Spleen (tissue), 11 donors: ENCODE results near the gene IPCEF1. TPM values are rescaled to one million over a fixed set of nuclear protein-coding genes. Genes with fewer than 3 reads are reported as not detected.

Source experiments
- DNase-seq: peaks from one replicate; pipeline ENCODE4 v3.0.0-alpha.2; 2020
- H3K27ac ChIP-seq, 8 donors: fragments of 200-600 bp; sonication (generic) in 7 of 8; 1 replicate in 4 of 8; 2 replicates in 4 of 8; pipeline versions ENCODE4 v1.5.0 to v1.8.0; 2016 to 2021; ENCODE audit warnings: inconsistent platforms in 4 of 8, mild to moderate bottlenecking in 4 of 8, moderate library complexity in 1 of 8
- H3K27me3 ChIP-seq, 7 donors: fragments of 200-600 bp; sonication (generic) in 6 of 7; replicated peaks in 1 of 7; 1 replicate in 4 of 7; 2 replicates in 3 of 7; pipeline versions ENCODE4 v1.5.0 to v1.8.0; 2016 to 2021; ENCODE audit warnings: inconsistent platforms in 3 of 7, mild to moderate bottlenecking in 1 of 7
- H3K36me3 ChIP-seq, 6 donors: fragments of 200-600 bp; sonication (generic) in 5 of 6; 1 replicate in 4 of 6; 2 replicates in 2 of 6; pipeline versions ENCODE4 v1.5.0 to v1.8.0; 2016 to 2021; ENCODE audit warnings: inconsistent platforms in 2 of 6
- H3K4me1 ChIP-seq, 6 donors: fragments of 200-600 bp; sonication (generic) in 5 of 6; 1 replicate in 3 of 6; 2 replicates in 3 of 6; pipeline versions ENCODE4 v1.5.0 to v1.8.0; 2016 to 2021; ENCODE audit warnings: inconsistent platforms in 3 of 6
- H3K4me3 ChIP-seq, 8 donors: fragments of 200-600 bp; sonication (generic) in 7 of 8; 1 replicate in 4 of 8; 2 replicates in 4 of 8; pipeline versions ENCODE4 v1.5.0 to v1.8.0; 2016 to 2021; ENCODE audit warnings: inconsistent platforms in 4 of 8, mild to moderate bottlenecking in 4 of 8, moderate library complexity in 2 of 8
- H3K9me3 ChIP-seq, 8 donors: fragments of 200-600 bp; sonication (generic) in 7 of 8; 1 replicate in 4 of 8; 2 replicates in 4 of 8; pipeline versions ENCODE4 v1.5.0 to v1.8.0; 2016 to 2021; ENCODE audit warnings: inconsistent platforms in 4 of 8
- CTCF ChIP-seq, 11 experiments: fragments of 200-600 bp in 7 of 11; fragments of 450-650 bp in 4 of 11; sonication (generic) in 4 of 11; IDR thresholded peaks in 8 of 11; conservative IDR thresholded peaks in 3 of 11; 1 replicate in 7 of 11; 2 replicates in 4 of 11; pipeline versions ENCODE4 v1.4.0 to v1.8.0; 2016 to 2021; ENCODE audit warnings: antibody characterized with exemption in 11 of 11, inconsistent platforms in 4 of 11, mild to moderate bottlenecking in 1 of 11
- POLR2A ChIP-seq, 3 donors: fragments of 450-650 bp; IDR thresholded peaks; one replicate each; pipeline ENCODE4 v1.5.1; 2017; ENCODE audit warnings: antibody characterized with exemption in 3 of 3, mild to moderate bottlenecking in 1 of 3
- POLR2AphosphoS5 ChIP-seq, 3 donors: sonication (generic); formaldehyde crosslinking; IDR thresholded peaks; one replicate each; pipeline ENCODE4 v1.5.1; 2017; ENCODE audit warnings: antibody characterized with exemption in 3 of 3
- WGBS, 5 donors: extraction: QIAGEN DNeasy Blood & Tissue Kit in 3 of 5; methylation state at CpG; one replicate each; pipeline versions ENCODE4 v1.1.5 to v1.1.7; 2013 to 2018; 5-methylcytosine and 5-hydroxymethylcytosine counted together
- intact Hi-C: fragments of 100-400 bp; cut with DNase I; formaldehyde crosslinking; loops from one replicate; pipeline ENCODE4 v1.15.0; 2023; ENCODE audit warnings: low total_unique reads
- polyA plus RNA-seq, 3 donors: library from polyadenylated mRNA; stranded (reverse); fragments of 200-250 nt; gene quantifications; one replicate each; pipeline ENCODE4 v1.2.1, GENCODE V29; 2013
- total RNA-seq, 7 donors: library from RNA; depleted of rRNA in 3 of 7; stranded (reverse); fragments of >200 nt in 3 of 7; fragmentation: NEBNext Ultra II Directional in 4 of 7; extraction: Animal tissue kit (Norgen Biotek cat#: 25700) in 4 of 7; gene quantifications; one replicate each; pipeline versions ENCODE4 v1.1.0 to v1.2.1, GENCODE V29; 2016 to 2021
- donor health status: healthy with polysubstance abuse.
- donor health status: DM: no; HTN: no; CAD: no; lungs with moderate emphysema.
- donor health status: DM: no; HTN: no; CAD: no.
- donor health status: Bipolar disorder and iron deficiency.
- donor health status: healthy.
- donor health status: DM: no; HTN: no; CAD: no.
- donor health status: DM: yes; HTN: yes; CAD: no.

The IPCEF1 gene
- total and polyA plus RNA-seq, 10 donors, result 1.4 to 32.2 (median 26.2) TPM

- DNase-seq, result no peak
- Histone ChIP-seq H3K27ac (peak overlapping the region in 5 of 8 donors; percentile 0 to 68 (median 40)), H3K9me3 (no peaks in the 10 kb centered on the region), H3K4me3 (no peak overlapping the region), H3K4me1 (peaks cover 0 to 96% (median 53%) of the 10 kb centered on the region in 6 donors), H3K27me3 (no peaks in the 10 kb centered on the region), H3K36me3 (peaks cover 0 to 7% (median 0%) of the 10 kb centered on the region in 6 donors)
- TF ChIP-seq POLR2AphosphoS5 (IDR thresholded peaks at IDR 0.05) (no peak), CTCF (IDR thresholded peaks at IDR 0.05 in 8 of 11, conservative IDR thresholded peaks at IDR 0.05 in 3 of 11) (no peak), POLR2A (IDR thresholded peaks at IDR 0.05) (no peak)
- intact Hi-C loops, result no loop called here
- 55 to 70% (median 63%) methylated on average over 4 of the region's 4 CpGs for WGBS, 5 donors
Observed at GRCh38 chr6:154234019-154234772, 122.4 kb downstream of the IPCEF1 start.

- Histone ChIP-seq H3K36me3 (peaks cover 0 to 7% (median 0%) of the 10 kb centered on the region in 6 donors), H3K4me3 (no peak overlapping the region), H3K4me1 (peaks cover 0 to 94% (median 54%) of the 10 kb centered on the region in 6 donors), H3K27me3 (no peaks in the 10 kb centered on the region), H3K9me3 (no peaks in the 10 kb centered on the region), H3K27ac (peak overlapping the region in 5 of 8 donors; percentile 0 to 68 (median 40))
- 94 to 100% (median 98%) methylated on average over 2 of the region's 2 CpGs for WGBS, 5 donors
- intact Hi-C loops, result no loop called here
- TF ChIP-seq POLR2A (IDR thresholded peaks at IDR 0.05) (no peak), POLR2AphosphoS5 (IDR thresholded peaks at IDR 0.05) (no peak)
- no peak for DNase-seq
Observed at GRCh38 chr6:154233383-154233782, 123.2 kb downstream of the IPCEF1 start.

- TF ChIP-seq POLR2A (IDR thresholded peaks at IDR 0.05), result no peak
- no peak for TF ChIP-seq CTCF (IDR thresholded peaks at IDR 0.05 in 8 of 11, conservative IDR thresholded peaks at IDR 0.05 in 3 of 11)
- no peak for TF ChIP-seq POLR2AphosphoS5 (IDR thresholded peaks at IDR 0.05)
- Histone ChIP-seq H3K4me3 (peak overlapping the region in 1 of 8 donors; percentile 9), H3K36me3 (peaks cover 0 to 7% (median 0%) of the 10 kb centered on the region in 6 donors), H3K4me1 (peaks cover 0 to 88% (median 53%) of the 10 kb centered on the region in 6 donors), H3K27ac (peak overlapping the region in 6 of 8 donors; percentile 38 to 70 (median 56)), H3K27me3 (no peaks in the 10 kb centered on the region), H3K9me3 (no peaks in the 10 kb centered on the region)
- WGBS, 5 donors, result 53 to 58% (median 56%) methylated on average over 7 of the region's 7 CpGs
- no peak for DNase-seq
- intact Hi-C loops, result no loop called here
Observed at GRCh38 chr6:154232013-154232910, 124.3 kb downstream of the IPCEF1 start.

GRCh38 chr6:154230910-154231595 lies 125.5 kb downstream of the IPCEF1 start:
- Histone ChIP-seq H3K4me1 (peaks cover 0 to 82% (median 47%) of the 10 kb centered on the region in 6 donors), H3K9me3 (no peaks in the 10 kb centered on the region), H3K36me3 (peaks cover 0 to 7% (median 0%) of the 10 kb centered on the region in 6 donors), H3K27ac (peak overlapping the region in 5 of 8 donors; percentile 23 to 70 (median 62)), H3K4me3 (no peak overlapping the region), H3K27me3 (no peaks in the 10 kb centered on the region)
- no peak for TF ChIP-seq POLR2AphosphoS5 (IDR thresholded peaks at IDR 0.05)
- no peak for TF ChIP-seq CTCF (IDR thresholded peaks at IDR 0.05 in 8 of 11, conservative IDR thresholded peaks at IDR 0.05 in 3 of 11)
- TF ChIP-seq POLR2A (IDR thresholded peaks at IDR 0.05), result no peak
- intact Hi-C loops, result no loop called here
- 84 to 93% (median 87%) methylated on average over 5 of the region's 5 CpGs for WGBS, 5 donors
- DNase-seq, result no peak
